ENCODE data around the gene EMP1.

Gene EMP1

GRCh38 chr12:13196130-13196921 lies at the start of gene EMP1:
EMP1 (plus strand) TSS chr12:13196726; CDS start chr12:13211511, 14,785 bp downstream.
- peak; percentile 65 for DNase-seq (ENCODE audit: low read depth)

- DNase-seq (ENCODE audit: low read depth), result no peak
These were observed 48.6 kb upstream of the EMP1 start for GRCh38 chr12:13147688-13148484.

- DNase-seq (ENCODE audit: low read depth), result no peak
These were observed 48.1 kb upstream of the EMP1 start for GRCh38 chr12:13148485-13148847.

- DNase-seq (ENCODE audit: low read depth), result no peak
These were observed 47.1 kb upstream of the EMP1 start for GRCh38 chr12:13149411-13149810.

- no peak for DNase-seq (ENCODE audit: low read depth)
These were observed 44.2 kb upstream of the EMP1 start for GRCh38 chr12:13152281-13152680.

- DNase-seq (ENCODE audit: low read depth), result no peak
These were observed 43.8 kb upstream of the EMP1 start for GRCh38 chr12:13152756-13153155.

GRCh38 chr12:13153180-13153579 lies 43.3 kb upstream of the EMP1 start:
- DNase-seq (ENCODE audit: low read depth), result no peak

GRCh38 chr12:13154027-13154538 lies 42.4 kb upstream of the EMP1 start:
- DNase-seq (ENCODE audit: low read depth), result no peak

GRCh38 chr12:13154831-13155230 lies 41.7 kb upstream of the EMP1 start:
- no peak for DNase-seq (ENCODE audit: low read depth)

GRCh38 chr12:13156277-13156676 lies 40.2 kb upstream of the EMP1 start:
- DNase-seq (ENCODE audit: low read depth), result no peak

GRCh38 chr12:13161172-13161571 lies 35.4 kb upstream of the EMP1 start:
- no peak for DNase-seq (ENCODE audit: low read depth)

GRCh38 chr12:13162904-13163303 lies 33.6 kb upstream of the EMP1 start:
- DNase-seq (ENCODE audit: low read depth), result no peak

GRCh38 chr12:13163868-13164635 lies 32.5 kb upstream of the EMP1 start:
- no peak for DNase-seq (ENCODE audit: low read depth)

- DNase-seq (ENCODE audit: low read depth), result no peak
These were observed 31.5 kb upstream of the EMP1 start for GRCh38 chr12:13164921-13165616.

GRCh38 chr12:13165617-13166041 lies 30.9 kb upstream of the EMP1 start:
- DNase-seq (ENCODE audit: low read depth), result peak; percentile 53

GRCh38 chr12:13167226-13167625 lies 29.3 kb upstream of the EMP1 start:
- no peak for DNase-seq (ENCODE audit: low read depth)

GRCh38 chr12:13167906-13168305 lies 28.6 kb upstream of the EMP1 start:
- no peak for DNase-seq (ENCODE audit: low read depth)

GRCh38 chr12:13169272-13169671 lies 27.3 kb upstream of the EMP1 start:
- DNase-seq (ENCODE audit: low read depth), result no peak

- no peak for DNase-seq (ENCODE audit: low read depth)
These were observed 25.5 kb upstream of the EMP1 start for GRCh38 chr12:13170892-13171490.

- no peak for DNase-seq (ENCODE audit: low read depth)
These were observed 24.3 kb upstream of the EMP1 start for GRCh38 chr12:13171921-13172859.

Data from activated gamma-delta T cell treated with anti-CD3 and anti-CD28 coated beads, Interleukin-2, amount 50 U/mL, for 16 hours (primary cell).